Activated CD4-positive, alpha-beta T cell treated with anti-CD3 and anti-CD28 coated beads, Interleukin-2, Interleukin-4, amounts not matched to agents 100 ng/mL and 50 ng/mL, durations not matched to agents 16 hours and 8 hours (primary cell): ENCODE data around the gene GLIS1.

Experiments
- DNase-seq: peaks from one replicate; pipeline ENCODE4 v3.0.0-alpha.2; 2020; ENCODE audit warnings: low spot score

GLIS1 gene

GRCh38 chr1:53693773-53694717, 44.9 kb downstream of the GLIS1 start:
- DNase-seq, result no peak

- DNase-seq, result no peak
Measured at GRCh38 chr1:53693339-53693738, 45.6 kb downstream of the GLIS1 start.

GRCh38 chr1:53691326-53691725, 47.6 kb downstream of the GLIS1 start:
- DNase-seq, result no peak

- no peak for DNase-seq
Measured at GRCh38 chr1:53690411-53690810, 48.6 kb downstream of the GLIS1 start.

- DNase-seq, result no peak
Measured at GRCh38 chr1:53689736-53690326, 49.1 kb downstream of the GLIS1 start.

GRCh38 chr1:53689223-53689622, 49.7 kb downstream of the GLIS1 start:
- DNase-seq, result no peak

DNA sequence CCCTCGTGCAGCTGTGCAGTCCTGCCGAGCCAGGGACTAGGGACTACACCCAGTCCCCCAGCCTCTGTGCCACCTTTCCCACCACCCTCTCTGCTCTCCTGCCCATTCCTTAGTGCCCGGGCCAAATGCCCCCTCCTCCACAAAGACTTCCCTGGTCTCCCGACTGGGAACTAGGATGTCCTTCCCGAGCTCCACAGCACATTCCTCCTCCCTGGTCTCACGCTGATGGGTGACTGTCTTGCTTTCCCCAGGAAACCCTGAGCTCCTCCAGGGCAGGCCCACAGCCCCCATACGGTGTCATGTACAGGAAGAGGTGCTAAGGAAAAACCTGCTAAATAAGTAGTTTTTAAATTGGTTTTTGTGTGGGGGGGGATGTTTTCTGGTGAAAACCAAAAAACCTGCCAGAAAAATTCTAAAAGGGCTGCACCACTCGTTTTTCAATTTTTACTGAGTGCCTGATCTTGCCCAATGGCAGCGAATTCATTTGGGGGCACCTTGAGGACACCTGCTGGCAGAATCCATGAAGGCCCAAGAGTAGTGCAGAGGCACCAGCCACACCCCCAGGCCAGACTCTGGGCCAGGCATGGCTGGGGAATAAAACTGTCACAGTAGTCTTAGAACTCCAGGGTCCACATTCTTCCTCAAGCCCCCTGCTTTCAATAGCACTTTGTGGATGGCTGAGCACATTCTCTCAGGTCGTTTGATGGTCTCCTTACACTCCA, 50.4 kb downstream of the GLIS1 start:
- DNase-seq, result peak; percentile 4

DNA sequence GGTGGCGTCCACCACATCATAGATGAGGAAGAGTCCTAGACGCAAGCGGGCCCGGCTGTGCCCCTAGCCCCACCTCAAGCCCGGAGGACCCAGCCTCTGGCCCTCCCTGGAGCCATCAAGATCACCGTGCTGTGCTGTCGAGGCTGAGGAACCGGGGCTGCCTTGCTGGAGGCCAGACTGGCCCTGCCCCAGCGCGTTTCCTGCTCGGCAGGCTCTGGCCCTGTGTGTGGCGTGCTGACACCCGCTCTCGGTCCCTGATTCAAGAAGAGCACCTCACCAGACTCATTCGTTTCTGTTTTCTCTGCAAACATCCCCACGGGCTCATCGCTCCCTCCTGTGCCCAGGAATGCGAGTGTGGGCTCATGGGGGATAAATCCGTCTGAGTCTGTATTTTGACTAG, 51.1 kb downstream of the GLIS1 start:
- DNase-seq, result no peak

GRCh38 chr1:53687426-53687825, 51.5 kb downstream of the GLIS1 start:
- DNase-seq, result no peak

DNA sequence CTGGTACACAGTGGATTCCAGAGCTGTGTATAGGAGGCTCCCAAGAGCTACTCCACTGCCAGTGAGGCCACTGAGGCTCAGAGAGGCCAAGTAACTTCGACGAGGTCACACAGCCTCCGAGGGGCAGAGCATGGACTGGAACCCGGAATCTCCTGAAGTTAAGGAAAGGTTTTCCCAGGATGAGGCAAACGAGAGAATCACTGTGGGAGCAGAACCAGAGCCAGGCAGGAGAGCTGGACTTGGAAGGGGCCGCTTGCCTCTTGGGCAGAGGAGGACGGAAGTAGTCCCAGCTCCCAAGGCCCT, 52.0 kb downstream of the GLIS1 start:
- DNase-seq, result no peak

DNA sequence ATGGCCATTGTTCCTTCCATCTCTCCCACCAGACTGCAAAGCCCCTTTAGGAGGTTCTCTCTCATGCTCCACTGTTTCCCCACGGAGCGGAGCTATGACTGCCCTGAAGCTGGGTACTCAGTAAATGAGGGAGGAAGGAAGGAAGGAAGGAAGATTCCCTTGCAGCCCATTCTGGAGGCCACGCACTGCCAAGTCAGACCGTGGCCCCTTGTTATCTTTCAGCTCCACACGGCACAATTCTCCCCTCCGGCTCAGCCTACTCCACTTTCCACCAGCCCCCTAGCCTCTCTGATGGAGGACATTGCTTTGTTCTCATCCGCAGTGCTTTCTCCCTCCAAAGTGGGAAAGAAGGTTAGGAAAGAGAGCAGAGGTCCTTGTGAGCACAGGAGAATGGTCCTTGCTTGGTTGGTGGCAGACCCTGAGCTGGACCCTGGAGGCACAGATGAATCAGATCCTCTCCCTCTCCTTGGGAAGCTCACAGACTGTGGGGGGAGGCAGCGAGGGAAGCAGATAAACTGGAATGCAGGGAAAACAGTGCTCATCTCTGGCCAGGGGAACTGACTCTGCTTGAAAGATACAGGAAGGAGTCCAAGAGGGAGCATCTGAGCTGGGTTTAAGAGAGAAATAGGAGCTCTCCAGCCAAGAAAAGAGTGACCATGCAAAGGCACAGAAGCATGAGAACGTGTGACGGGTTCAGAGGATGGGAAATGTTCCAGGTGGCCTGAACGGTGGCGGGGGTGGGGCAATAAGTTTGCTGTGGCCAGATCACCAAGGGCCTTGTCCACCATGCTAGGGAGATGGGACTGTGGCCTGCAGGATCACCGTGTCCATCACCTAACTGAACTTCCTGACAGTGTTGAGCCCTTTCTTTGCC, 52.6 kb downstream of the GLIS1 start:
- no peak for DNase-seq

DNA sequence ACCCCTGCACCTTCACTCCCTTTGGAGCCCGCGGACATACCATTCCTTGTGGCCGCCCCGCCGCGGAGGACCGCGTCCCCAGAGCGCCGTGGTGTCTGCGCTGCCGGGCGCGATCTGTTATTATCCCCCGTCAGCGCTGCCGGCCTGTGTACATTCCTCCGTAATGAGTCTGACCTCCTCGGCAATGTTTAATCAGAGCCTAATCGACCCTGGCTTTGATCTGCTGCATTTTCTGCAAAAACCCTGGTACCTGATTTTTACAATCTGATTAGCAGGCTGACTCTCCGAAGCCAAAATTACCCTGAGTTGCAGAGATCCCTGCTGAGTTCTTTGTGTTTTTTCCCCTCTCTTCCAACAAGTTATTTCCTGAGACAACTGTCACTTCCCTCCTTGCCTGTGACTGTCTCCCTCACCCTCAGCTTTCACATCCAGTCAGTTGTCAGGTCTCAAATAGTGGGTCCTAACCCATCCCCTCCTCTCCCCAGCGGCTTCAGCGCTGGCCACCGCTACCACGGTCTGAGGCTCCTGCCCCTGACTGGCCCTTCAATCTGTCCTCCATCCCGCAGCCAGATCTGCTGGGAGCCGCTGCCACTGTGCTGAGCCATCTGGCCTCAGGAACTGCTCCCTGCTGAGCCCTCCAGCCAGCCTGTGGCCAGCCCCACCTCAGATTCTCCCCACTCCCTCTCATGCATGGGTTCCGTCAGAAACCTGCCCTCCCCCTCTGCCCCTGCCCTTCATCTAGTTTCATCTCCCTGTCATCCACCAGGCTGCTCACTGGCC, 53.5 kb downstream of the GLIS1 start:
- DNase-seq, result no peak

DNA sequence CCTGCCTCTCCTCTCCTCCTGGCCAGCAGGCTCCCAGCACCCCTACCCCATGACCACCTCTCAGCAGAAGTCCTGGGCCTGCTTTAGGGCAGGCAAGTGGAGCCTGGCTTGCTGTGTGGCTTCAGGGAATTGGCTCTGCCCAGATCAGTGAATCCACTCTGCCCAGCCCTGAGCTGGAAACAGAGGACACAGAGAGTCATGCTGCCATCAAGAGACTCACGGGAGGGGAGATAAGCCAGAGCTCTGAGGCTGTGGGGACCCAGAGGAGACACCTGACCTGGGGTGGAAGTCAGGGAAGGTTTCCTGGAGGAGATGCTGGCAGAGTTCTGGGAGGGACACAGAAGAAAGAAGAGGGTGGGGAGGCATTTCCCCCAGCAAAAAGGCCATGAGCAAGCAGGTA, 54.2 kb downstream of the GLIS1 start:
- DNase-seq, result no peak

DNA sequence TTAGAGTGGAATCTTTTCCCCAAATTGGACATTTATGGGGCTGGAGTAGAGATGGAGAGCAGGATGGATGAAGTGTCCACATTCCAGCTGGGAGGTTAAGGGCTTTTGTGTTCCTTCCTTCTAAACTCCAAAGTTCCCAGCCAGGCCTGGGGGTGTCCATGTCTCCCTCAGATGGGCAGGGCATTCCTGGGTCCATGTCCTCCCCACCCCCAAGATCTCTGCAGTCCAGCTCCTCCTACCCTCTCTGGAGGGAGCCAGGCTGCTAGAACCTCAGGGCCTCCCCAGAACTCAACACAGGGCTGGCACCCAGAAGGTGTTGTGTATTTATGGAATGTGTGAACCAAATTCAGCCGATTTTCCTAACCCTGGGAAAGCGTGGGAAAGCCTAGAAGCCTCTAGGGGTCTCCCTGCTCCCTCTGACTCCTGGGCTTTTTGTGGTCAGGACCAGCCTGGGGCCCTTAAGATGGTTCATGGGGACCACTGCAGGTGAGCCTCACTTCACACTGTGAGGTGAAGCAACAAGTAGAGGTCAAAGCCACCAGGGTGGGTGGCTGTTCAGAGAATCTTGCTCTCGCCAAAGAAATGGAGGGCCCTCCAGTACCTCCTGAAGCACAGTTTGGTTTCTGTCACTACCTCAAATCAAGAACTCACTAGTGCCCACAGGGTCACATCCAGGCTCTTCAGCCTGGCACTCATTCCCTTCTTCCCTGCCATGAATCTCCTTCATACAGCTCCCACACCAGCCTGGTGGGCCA, 54.8 kb downstream of the GLIS1 start:
- DNase-seq, result no peak

- no peak for DNase-seq
Measured at GRCh38 chr1:53682881-53683280, 56.1 kb downstream of the GLIS1 start.

DNA sequence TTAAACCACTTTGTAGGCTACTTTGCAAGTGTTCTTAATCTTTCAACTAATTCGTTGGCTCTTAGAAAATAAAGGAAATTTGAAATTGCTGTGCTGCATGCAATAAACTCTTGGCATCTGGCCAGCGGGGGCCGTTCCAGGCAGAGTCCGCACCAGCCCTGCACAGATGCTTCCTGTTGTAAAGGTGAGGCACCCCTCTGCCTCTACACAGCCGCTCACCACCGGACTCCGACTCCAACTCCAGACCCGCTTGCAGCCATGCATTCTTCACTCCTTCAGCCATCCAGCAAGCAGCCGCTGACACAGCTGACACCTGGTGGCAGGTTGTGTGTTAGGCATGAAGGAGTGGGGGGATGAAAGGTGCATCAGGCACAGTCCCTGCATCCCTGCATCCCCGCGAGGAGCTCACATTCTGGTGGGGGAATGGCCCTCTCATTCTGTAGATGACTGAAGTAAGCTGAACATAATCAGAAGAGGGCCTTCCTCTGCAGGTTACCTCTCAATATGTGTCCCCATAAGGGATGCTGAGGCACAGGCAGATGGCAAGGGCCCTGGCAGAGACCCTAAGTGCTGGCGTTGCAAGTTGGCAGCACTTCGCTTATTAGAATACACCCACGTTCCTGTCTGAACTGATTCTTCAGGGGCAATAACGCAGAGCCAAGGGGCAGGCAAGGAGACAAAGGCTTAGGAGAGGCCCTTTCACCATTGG, 56.8 kb downstream of the GLIS1 start:
- peak; percentile 34 for DNase-seq

- no peak for DNase-seq
Measured at GRCh38 chr1:53681351-53681976, 57.5 kb downstream of the GLIS1 start.

- DNase-seq, result no peak
Measured at GRCh38 chr1:53680868-53681267, 58.1 kb downstream of the GLIS1 start.
